Measurements from ENCODE around the gene HNRNPUL1.

Gene HNRNPUL1

GRCh38 chr19:41234512-41235168, 29.5 kb upstream of the HNRNPUL1 start:
- DNase-seq = no peak

GRCh38 chr19:41235480-41235879, 28.7 kb upstream of the HNRNPUL1 start:
- DNase-seq = no peak

GRCh38 chr19:41238244-41238643, 25.9 kb upstream of the HNRNPUL1 start:
- DNase-seq = no peak

- no peak for DNase-seq
These were observed 24.8 kb upstream of the HNRNPUL1 start for GRCh38 chr19:41239363-41239762.

- DNase-seq = no peak
These were observed 24.1 kb upstream of the HNRNPUL1 start for GRCh38 chr19:41239961-41240574.

- DNase-seq = no peak
These were observed 22.3 kb upstream of the HNRNPUL1 start for GRCh38 chr19:41241859-41242258.

- DNase-seq = no peak
These were observed 20.1 kb upstream of the HNRNPUL1 start for GRCh38 chr19:41244117-41244516.

GRCh38 chr19:41245843-41246242, 18.3 kb upstream of the HNRNPUL1 start:
- no peak for DNase-seq

GRCh38 chr19:41248895-41249294, 15.3 kb upstream of the HNRNPUL1 start:
- DNase-seq = no peak

GRCh38 chr19:41249707-41250423, 14.3 kb upstream of the HNRNPUL1 start:
- DNase-seq = no peak

- no peak for DNase-seq
These were observed 10.5 kb upstream of the HNRNPUL1 start for GRCh38 chr19:41253660-41254059.

GRCh38 chr19:41255171-41255570, 9.0 kb upstream of the HNRNPUL1 start:
- no peak for DNase-seq

- DNase-seq = no peak
These were observed 2.5 kb upstream of the HNRNPUL1 start for GRCh38 chr19:41261474-41262190.

GRCh38 chr19:41263042-41263849, 926 bp upstream of the HNRNPUL1 start:
- peak; percentile 85 for DNase-seq

- DNase-seq = peak; percentile 5
These were observed 616 bp downstream of the HNRNPUL1 start for GRCh38 chr19:41264581-41265394.

GRCh38 chr19:41265395-41266153, 1.4 kb downstream of the HNRNPUL1 start:
- DNase-seq = no peak

- no peak for DNase-seq
These were observed 4.9 kb downstream of the HNRNPUL1 start for GRCh38 chr19:41269055-41269454.

GRCh38 chr19:41269571-41269970, 5.4 kb downstream of the HNRNPUL1 start:
- no peak for DNase-seq

- DNase-seq = no peak
These were observed 8.9 kb downstream of the HNRNPUL1 start for GRCh38 chr19:41273076-41273475.

- no peak for DNase-seq
These were observed 10.6 kb downstream of the HNRNPUL1 start for GRCh38 chr19:41274802-41275201.

GRCh38 chr19:41276231-41276630, 12.1 kb downstream of the HNRNPUL1 start:
- no peak for DNase-seq
